GM23338 (cell line): ENCODE results near the gene GALNT7. TPM values are rescaled to one million over a fixed set of nuclear protein-coding genes. Genes with fewer than 3 reads are reported as not detected.

Experiments
- ATAC-seq: fragments of 200-7000 bp; cut with Tn5 transposase; 3 replicates; pipeline ENCODE4 v1.9.1; 2020
- DNase-seq: peaks from one replicate; pipeline ENCODE4 v3.0.0-alpha.2; 2015; ENCODE audit warnings: low spot score
- H2AFZ ChIP-seq: fragments of 200-600 bp; sonication (generic); 2 replicates; pipeline ENCODE4 v1.8.0; 2016; ENCODE audit warnings: antibody characterized with exemption, mild to moderate bottlenecking, moderate library complexity
- H3F3A ChIP-seq: fragments of 200-600 bp; sonication (generic); replicated peaks from 2 replicates; pipeline ENCODE4 v1.8.0; 2017; ENCODE audit warnings: antibody characterized with exemption, mixed run types, low read depth
- H3K27ac ChIP-seq: fragments of 200-600 bp; sonication (generic); 2 replicates; pipeline ENCODE4 v1.6.1; 2016; ENCODE audit warnings: low read depth
- H3K27me3 ChIP-seq: fragments of 200-600 bp; sonication (generic); 2 replicates; pipeline ENCODE4 v1.8.0; 2016; ENCODE audit warnings: mild to moderate bottlenecking, mixed run types, moderate library complexity; ENCODE audit not compliant: insufficient read depth
- H3K36me3 ChIP-seq: fragments of 200-600 bp; sonication (generic); 2 replicates; pipeline ENCODE4 v1.8.0; 2016; ENCODE audit warnings: mild to moderate bottlenecking; ENCODE audit not compliant: insufficient read depth
- H3K4me1 ChIP-seq: fragments of 200-600 bp; sonication (generic); 2 replicates; pipeline ENCODE4 v1.8.0; 2016; ENCODE audit warnings: mild to moderate bottlenecking, moderate library complexity; ENCODE audit not compliant: insufficient read depth
- H3K4me2 ChIP-seq: fragments of 200-600 bp; sonication (generic); 2 replicates; pipeline ENCODE4 v1.7.1; 2017; ENCODE audit warnings: mixed run types
- H3K4me3 ChIP-seq: fragments of 200-600 bp; sonication (generic); 2 replicates; pipeline ENCODE4 v1.6.1; 2016; ENCODE audit warnings: mixed run types
- H3K79me2 ChIP-seq: fragments of 200-600 bp; sonication (generic); replicated peaks from 2 replicates; pipeline ENCODE4 v1.8.0; 2017; ENCODE audit warnings: mild to moderate bottlenecking; ENCODE audit not compliant: insufficient read depth
- H3K9me2 ChIP-seq: fragments of 200-600 bp; sonication (generic); 2 replicates; pipeline ENCODE4 v1.8.0; 2017; ENCODE audit not compliant: insufficient read depth
- H4K20me1 ChIP-seq: fragments of 200-600 bp; sonication (generic); replicated peaks from 2 replicates; pipeline ENCODE4 v1.8.0; 2017; ENCODE audit warnings: mild to moderate bottlenecking; ENCODE audit not compliant: insufficient read depth
- H3K27ac Mint-ChIP-seq: 2 replicates; pipeline ENCODE4 v1.8.0; 2020; ENCODE audit warnings: inconsistent platforms, mild to moderate bottlenecking, moderate library complexity, mixed read lengths
- H3K27me3 Mint-ChIP-seq: 3 replicates; pipeline ENCODE4 v1.8.0; 2022; ENCODE audit warnings: low read depth, mild to moderate bottlenecking, moderate library complexity, mixed read lengths, inconsistent platforms; ENCODE audit not compliant: insufficient read depth, poor library complexity
- H3K36me3 Mint-ChIP-seq: 3 replicates; pipeline ENCODE4 v1.8.0; 2021; ENCODE audit warnings: low read depth, mild to moderate bottlenecking, inconsistent platforms, moderate library complexity, mixed read lengths
- H3K4me1 Mint-ChIP-seq: 3 replicates; pipeline ENCODE4 v1.8.0; 2020; ENCODE audit warnings: mild to moderate bottlenecking, inconsistent platforms, mixed read lengths
- H3K4me3 Mint-ChIP-seq: 3 replicates; pipeline ENCODE4 v1.8.0; 2021; ENCODE audit warnings: moderate library complexity, mild to moderate bottlenecking, inconsistent platforms, mixed read lengths
- H3K9me3 Mint-ChIP-seq: 3 replicates; pipeline ENCODE4 v1.8.0; 2020; ENCODE audit warnings: moderate library complexity, mild to moderate bottlenecking, inconsistent platforms, mixed read lengths
- CREB1 ChIP-seq: fragments of 250-450 bp; sonication (Bioruptor Pico); IDR thresholded peaks from 2 replicates; pipeline ENCODE4 v1.5.0; 2020; ENCODE audit warnings: low read depth, mild to moderate bottlenecking, moderate library complexity
- EZH2 ChIP-seq: fragments of 200-600 bp; sonication (generic); IDR thresholded peaks from one replicate; pipeline ENCODE4 v1.8.0; 2017; ENCODE audit warnings: antibody characterized with exemption, mild to moderate bottlenecking, low read depth; ENCODE audit not compliant: unreplicated experiment
- EZH2phosphoT487 ChIP-seq: fragments of 200-600 bp; sonication (generic); IDR thresholded peaks from one replicate; pipeline ENCODE4 v1.8.1; 2018; ENCODE audit warnings: antibody characterized with exemption; ENCODE audit not compliant: unreplicated experiment
- JUNB ChIP-seq: IDR thresholded peaks from one replicate; pipeline ENCODE4 v1.6.1; 2016; ENCODE audit warnings: antibody characterized with exemption; ENCODE audit not compliant: unreplicated experiment
- NANOG ChIP-seq: IDR thresholded peaks from 2 replicates; pipeline ENCODE4 v1.6.1; 2016; ENCODE audit warnings: antibody characterized with exemption, borderline replicate concordance
- POLR2AphosphoS5 ChIP-seq: IDR thresholded peaks from 2 replicates; pipeline ENCODE4 v1.6.1; 2016; ENCODE audit warnings: antibody characterized with exemption, low read depth
- REST ChIP-seq: IDR thresholded peaks from one replicate; pipeline ENCODE4 v1.6.1; 2018; ENCODE audit warnings: antibody characterized with exemption; ENCODE audit not compliant: unreplicated experiment
- STAT1 ChIP-seq: IDR thresholded peaks from one replicate; pipeline ENCODE4 v1.6.1; 2016; ENCODE audit warnings: antibody characterized with exemption; ENCODE audit not compliant: unreplicated experiment
- ZNF114 ChIP-seq: fragments of 250-450 bp; sonication (Bioruptor Pico); IDR thresholded peaks from 2 replicates; pipeline ENCODE4 v1.5.0; 2020; ENCODE audit warnings: mild to moderate bottlenecking, moderate library complexity
- ZNF331 ChIP-seq: fragments of 250-450 bp; sonication (Bioruptor Pico); IDR thresholded peaks from 2 replicates; pipeline ENCODE4 v1.5.0; 2020; ENCODE audit warnings: low read depth, mild to moderate bottlenecking, moderate library complexity
- ZNF462 ChIP-seq: fragments of 250-450 bp; sonication (Bioruptor Pico); IDR thresholded peaks from 2 replicates; pipeline ENCODE4 v1.5.0; 2020; ENCODE audit warnings: mild to moderate bottlenecking, moderate library complexity
- polyA plus RNA-seq: library from polyadenylated mRNA; unstranded; fragments of >200 nt; fragmentation: Nextera tagmentation; extraction: Ambion mirVana; gene quantifications from 2 replicates; pipeline ENCODE4 v1.2.1, GENCODE V29; 2016
- total RNA-seq: library from RNA; depleted of rRNA; stranded (reverse); fragments of >200 nt; shearing (Covaris generic); gene quantifications from 2 replicates; pipeline ENCODE4 v1.2.3, GENCODE V29; 2014
- TF ChIP-seq, protein P1 (sequence below), 2 experiments: fragments of 200-600 bp in 1 of 2; sonication (generic) in 1 of 2; conservative IDR thresholded peaks; 2 replicates each; pipeline versions ENCODE4 v1.5.1 to v1.6.1; 2016 to 2017; ENCODE audit warnings: antibody characterized with exemption in 2 of 2, low read depth in 2 of 2, mild to moderate bottlenecking in 2 of 2, moderate library complexity in 1 of 2
- TF ChIP-seq, protein P2 (sequence below): IDR thresholded peaks from 2 replicates; pipeline ENCODE4 v1.6.1; 2016; ENCODE audit warnings: antibody characterized with exemption

The GALNT7 gene
- total and polyA plus RNA-seq, 2 experiments from 2014 or later: 31.8 to 72.2 TPM

GRCh38 chr4:173188648-173189047, 20.0 kb downstream of the GALNT7 start:
- H3K79me2 ChIP-seq: peaks cover 99% of the 10 kb centered on the region
- Mint-ChIP-seq H3K36me3 (peaks cover 15% of the 10 kb centered on the region; the same call in 2 of the 3 replicates), H3K4me1 (peaks cover 76% of the 10 kb centered on the region), H3K27me3 (peaks cover 5% of the 10 kb centered on the region), H3K9me3 (peaks cover 10% of the 10 kb centered on the region; the same call in 2 of the 3 replicates), H3K4me3 (no peak overlapping the region), H3K27ac (no peak overlapping the region)
- H2AFZ ChIP-seq: no peak overlapping the region
- H3K9me2 ChIP-seq: no peaks in the 10 kb centered on the region
- DNase-seq: no peak
- TF ChIP-seq NANOG (no peak), EZH2 (no peak), ZNF114 (CRISPR knock-in tag) (no peak), JUNB (no peak), POLR2AphosphoS5 (no peak), ZNF331 (no peak), STAT1 (no peak), CREB1 (CRISPR knock-in tag) (no peak), EZH2phosphoT487 (no peak), ZNF462 (CRISPR knock-in tag) (no peak), REST (no peak)
- TF ChIP-seq, protein P1, sequence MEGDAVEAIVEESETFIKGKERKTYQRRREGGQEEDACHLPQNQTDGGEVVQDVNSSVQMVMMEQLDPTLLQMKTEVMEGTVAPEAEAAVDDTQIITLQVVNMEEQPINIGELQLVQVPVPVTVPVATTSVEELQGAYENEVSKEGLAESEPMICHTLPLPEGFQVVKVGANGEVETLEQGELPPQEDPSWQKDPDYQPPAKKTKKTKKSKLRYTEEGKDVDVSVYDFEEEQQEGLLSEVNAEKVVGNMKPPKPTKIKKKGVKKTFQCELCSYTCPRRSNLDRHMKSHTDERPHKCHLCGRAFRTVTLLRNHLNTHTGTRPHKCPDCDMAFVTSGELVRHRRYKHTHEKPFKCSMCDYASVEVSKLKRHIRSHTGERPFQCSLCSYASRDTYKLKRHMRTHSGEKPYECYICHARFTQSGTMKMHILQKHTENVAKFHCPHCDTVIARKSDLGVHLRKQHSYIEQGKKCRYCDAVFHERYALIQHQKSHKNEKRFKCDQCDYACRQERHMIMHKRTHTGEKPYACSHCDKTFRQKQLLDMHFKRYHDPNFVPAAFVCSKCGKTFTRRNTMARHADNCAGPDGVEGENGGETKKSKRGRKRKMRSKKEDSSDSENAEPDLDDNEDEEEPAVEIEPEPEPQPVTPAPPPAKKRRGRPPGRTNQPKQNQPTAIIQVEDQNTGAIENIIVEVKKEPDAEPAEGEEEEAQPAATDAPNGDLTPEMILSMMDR (conservative IDR thresholded peaks at IDR 0.05; ENCODE audit: low read depth in 2 of 2): no peak
- TF ChIP-seq, protein P2, sequence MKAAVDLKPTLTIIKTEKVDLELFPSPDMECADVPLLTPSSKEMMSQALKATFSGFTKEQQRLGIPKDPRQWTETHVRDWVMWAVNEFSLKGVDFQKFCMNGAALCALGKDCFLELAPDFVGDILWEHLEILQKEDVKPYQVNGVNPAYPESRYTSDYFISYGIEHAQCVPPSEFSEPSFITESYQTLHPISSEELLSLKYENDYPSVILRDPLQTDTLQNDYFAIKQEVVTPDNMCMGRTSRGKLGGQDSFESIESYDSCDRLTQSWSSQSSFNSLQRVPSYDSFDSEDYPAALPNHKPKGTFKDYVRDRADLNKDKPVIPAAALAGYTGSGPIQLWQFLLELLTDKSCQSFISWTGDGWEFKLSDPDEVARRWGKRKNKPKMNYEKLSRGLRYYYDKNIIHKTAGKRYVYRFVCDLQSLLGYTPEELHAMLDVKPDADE: no peak
- H3K4me1 ChIP-seq: peaks cover 66% of the 10 kb centered on the region
- H3F3A ChIP-seq: no peaks in the 10 kb centered on the region
- H3K4me2 ChIP-seq: no peak overlapping the region
- ATAC-seq: no peak
- peaks cover 10% of the 10 kb centered on the region; the same call in 1 of the 2 replicates for H4K20me1 ChIP-seq
- H3K4me3 ChIP-seq: no peak overlapping the region
- H3K27ac ChIP-seq: no peak overlapping the region
- no peaks in the 10 kb centered on the region for H3K27me3 ChIP-seq
- H3K36me3 ChIP-seq: no peaks in the 10 kb centered on the region
